WTC11 (cell line): Measurements from ENCODE around the gene SP2. TPM values are rescaled to one million over a fixed set of nuclear protein-coding genes. Genes with fewer than 3 reads are reported as not detected.
A peak's percentile ranks its signal among the peaks of the same experiment; 100 is the strongest.

Source experiments
- ATAC-seq: fragments of 200-7000 bp; cut with Tn5 transposase; 2 replicates; pipeline ENCODE4 v1.10.0; 2021; ENCODE audit warnings: mild to moderate bottlenecking, moderate library complexity
- CTCF ChIA-PET: fragments of 300-600 bp; sonication (Branson Sonifier 250); formaldehyde crosslinking; loops from one replicate; lab custom pipeline; 2021; ENCODE audit warnings: antibody characterized with exemption; lab: Charles Lee
- POLR2A ChIA-PET: fragments of 350-600 bp; sonication (Branson Sonifier 250); formaldehyde crosslinking; loops from one replicate; lab custom pipeline; 2021; ENCODE audit warnings: antibody characterized with exemption; lab: Charles Lee
- DNase-seq: peaks from one replicate; pipeline ENCODE4 v3.0.0; 2021; ENCODE audit warnings: low spot score
- H3K27ac Mint-ChIP-seq: 2 replicates; pipeline ENCODE4 v1.8.0; 2021; ENCODE audit warnings: mixed read lengths
- H3K27me3 Mint-ChIP-seq: 2 replicates; pipeline ENCODE4 v1.8.0; 2021; ENCODE audit warnings: low read depth, mild to moderate bottlenecking, moderate library complexity, mixed read lengths
- H3K36me3 Mint-ChIP-seq: 2 replicates; pipeline ENCODE4 v1.8.0; 2021; ENCODE audit warnings: mixed read lengths
- H3K4me1 Mint-ChIP-seq: 2 replicates; pipeline ENCODE4 v1.8.0; 2022; ENCODE audit warnings: mixed read lengths
- H3K4me3 Mint-ChIP-seq: 2 replicates; pipeline ENCODE4 v1.8.0; 2021; ENCODE audit warnings: mild to moderate bottlenecking, moderate library complexity, mixed read lengths
- H3K9me3 Mint-ChIP-seq: 2 replicates; pipeline ENCODE4 v1.8.0; 2021; ENCODE audit warnings: mixed read lengths
- ATF3 ChIP-seq: sonication (generic); formaldehyde crosslinking; conservative IDR thresholded peaks from 2 replicates; pipeline ENCODE4 v1.8.1; 2022; ENCODE audit warnings: mild to moderate bottlenecking, missing genetic modification reagents
- CBFB ChIP-seq: sonication (generic); formaldehyde crosslinking; IDR thresholded peaks from 2 replicates; pipeline ENCODE4 v1.8.1; 2022; ENCODE audit warnings: mild to moderate bottlenecking, low read depth, missing genetic modification reagents
- CREB1 ChIP-seq: sonication (generic); formaldehyde crosslinking; IDR thresholded peaks from 2 replicates; pipeline ENCODE4 v1.8.0; 2023; ENCODE audit warnings: mild to moderate bottlenecking, missing genetic modification reagents
- CREM ChIP-seq: sonication (generic); formaldehyde crosslinking; IDR thresholded peaks from 2 replicates; pipeline ENCODE4 v1.8.1; 2022; ENCODE audit warnings: mild to moderate bottlenecking, missing genetic modification reagents, moderate library complexity
- HMGA2 ChIP-seq: fragments of 250-450 bp; sonication (Bioruptor Pico); IDR thresholded peaks from 2 replicates; pipeline ENCODE4 v1.4.0; 2021; ENCODE audit warnings: mild to moderate bottlenecking, moderate library complexity
- MLX ChIP-seq: sonication (generic); formaldehyde crosslinking; IDR thresholded peaks from 2 replicates; pipeline ENCODE4 v1.8.1; 2023; ENCODE audit warnings: mild to moderate bottlenecking, missing genetic modification reagents, moderate library complexity
- MYBL2 ChIP-seq: sonication (generic); formaldehyde crosslinking; IDR thresholded peaks from 2 replicates; pipeline ENCODE4 v1.8.1; 2023; ENCODE audit warnings: mild to moderate bottlenecking, moderate library complexity, missing genetic modification reagents
- STAT6 ChIP-seq: sonication (generic); formaldehyde crosslinking; conservative IDR thresholded peaks from 2 replicates; pipeline ENCODE4 v1.8.1; 2023; ENCODE audit warnings: mild to moderate bottlenecking, low read depth, missing genetic modification reagents, moderate library complexity
- TEAD4 ChIP-seq: sonication (generic); formaldehyde crosslinking; IDR thresholded peaks from 2 replicates; pipeline ENCODE4 v1.8.0; 2022; ENCODE audit warnings: mild to moderate bottlenecking, missing genetic modification reagents
- USF2 ChIP-seq: sonication (generic); formaldehyde crosslinking; IDR thresholded peaks from 2 replicates; pipeline ENCODE4 v1.8.1; 2023; ENCODE audit warnings: mild to moderate bottlenecking, missing genetic modification reagents, moderate library complexity
- ZNF219 ChIP-seq: sonication (generic); formaldehyde crosslinking; IDR thresholded peaks from 2 replicates; pipeline ENCODE4 v1.8.0; 2023; ENCODE audit warnings: missing genetic modification reagents, mild to moderate bottlenecking, borderline replicate concordance
- ZNF263 ChIP-seq: sonication (generic); formaldehyde crosslinking; IDR thresholded peaks from 2 replicates; pipeline ENCODE4 v1.8.1; 2022; ENCODE audit warnings: low read depth, mild to moderate bottlenecking, moderate library complexity, missing genetic modification reagents
- ZNF281 ChIP-seq: sonication (generic); formaldehyde crosslinking; IDR thresholded peaks from 2 replicates; pipeline ENCODE4 v1.8.0; 2023; ENCODE audit warnings: mild to moderate bottlenecking, missing genetic modification reagents
- ZNF396 ChIP-seq: fragments of 250-450 bp; sonication (Bioruptor Pico); IDR thresholded peaks from 2 replicates; pipeline ENCODE4 v1.8.0; 2021; ENCODE audit warnings: mild to moderate bottlenecking, moderate library complexity, borderline replicate concordance
- ZNF532 ChIP-seq: fragments of 250-450 bp; sonication (Bioruptor Pico); IDR thresholded peaks from 2 replicates; pipeline ENCODE4 v1.9.0; 2021; ENCODE audit warnings: mild to moderate bottlenecking, borderline replicate concordance
- ZSCAN18 ChIP-seq: fragments of 250-450 bp; sonication (Bioruptor Pico); IDR thresholded peaks from 2 replicates; pipeline ENCODE4 v2.1.2; 2022; ENCODE audit warnings: mild to moderate bottlenecking, moderate library complexity
- total RNA-seq: library from RNA; stranded (reverse); gene quantifications from 3 replicates; pipeline ENCODE4 v1.2.3, GENCODE V29; 2021

Gene SP2
- total RNA-seq, 1 experiment from 2014 or later = 9.9 TPM

- H3K4me1 Mint-ChIP-seq = peaks cover 15% of the 10 kb centered on the region
- ATAC-seq (no peak), DNase-seq (no peak)
- H3K27me3 Mint-ChIP-seq = peaks cover 33% of the 10 kb centered on the region
- H3K9me3 Mint-ChIP-seq = peaks cover 10% of the 10 kb centered on the region
- no peak overlapping the region for H3K27ac Mint-ChIP-seq
- no peaks in the 10 kb centered on the region for H3K36me3 Mint-ChIP-seq
- CTCF ChIA-PET = no interaction called here
- TF ChIP-seq USF2 (CRISPR knock-in tag) (peak; percentile 43; the same call in 1 of the 2 replicates), ZNF396 (CRISPR knock-in tag) (no peak)
- no peak overlapping the region for H3K4me3 Mint-ChIP-seq
- POLR2A ChIA-PET = no interaction called here
Observed at GRCh38 chr17:47962901-47963300, 66.9 kb downstream of the SP2 start.

- peaks cover 2% of the 10 kb centered on the region; the same call in 1 of the 2 replicates for H3K4me1 Mint-ChIP-seq
- no peak overlapping the region for H3K27ac Mint-ChIP-seq
- CTCF ChIA-PET = no interaction called here
- POLR2A ChIA-PET = no interaction called here
- no peak for TF ChIP-seq ZNF263 (CRISPR knock-in tag)
- no peak for TF ChIP-seq ZNF281 (CRISPR knock-in tag)
- no peak for TF ChIP-seq ATF3 (CRISPR knock-in tag)
- no peak for TF ChIP-seq HMGA2
- TF ChIP-seq ZNF219 (CRISPR knock-in tag) = no peak
- no peak for TF ChIP-seq MYBL2 (CRISPR knock-in tag)
- no peak for TF ChIP-seq ZSCAN18 (CRISPR knock-in tag)
- TF ChIP-seq, all 79 proteins: peak for 0
- no peaks in the 10 kb centered on the region for H3K36me3 Mint-ChIP-seq
- no peak overlapping the region for H3K4me3 Mint-ChIP-seq
- ATAC-seq = no peak
- peaks cover 26% of the 10 kb centered on the region for H3K27me3 Mint-ChIP-seq
- DNase-seq = no peak
- peaks cover 10% of the 10 kb centered on the region for H3K9me3 Mint-ChIP-seq
Observed at GRCh38 chr17:47964856-47965255, 68.8 kb downstream of the SP2 start.

GRCh38 chr17:47966079-47966519, 70.1 kb downstream of the SP2 start:
- TF ChIP-seq HMGA2 (no peak), STAT6 (CRISPR knock-in tag) (no peak), MLX (CRISPR knock-in tag) (no peak), ZNF219 (CRISPR knock-in tag) (no peak), CBFB (no peak), TEAD4 (CRISPR knock-in tag) (no peak), ZNF263 (CRISPR knock-in tag) (no peak), ZNF532 (no peak), CREB1 (CRISPR knock-in tag) (no peak), CREM (no peak)
- TF ChIP-seq, all 79 proteins: peak for 0
- Mint-ChIP-seq H3K4me3 (no peak overlapping the region), H3K9me3 (peaks cover 10% of the 10 kb centered on the region), H3K36me3 (no peaks in the 10 kb centered on the region), H3K27me3 (peaks cover 32% of the 10 kb centered on the region), H3K27ac (no peak overlapping the region), H3K4me1 (peaks cover 5% of the 10 kb centered on the region; the same call in 1 of the 2 replicates)
- DNase-seq (no peak), ATAC-seq (no peak)
- ChIA-PET CTCF (interaction anchor here (0.9 to 1.6 kb wide), 2 partner anchors 20 to 46 kb away, joined by 3 read pairs; no protein-coding TSS in a partner anchor), POLR2A (no interaction called here)
